GM23338 (cell line): Measurements from ENCODE around the gene OSBPL10. TPM values are rescaled to one million over a fixed set of nuclear protein-coding genes. Genes with fewer than 3 reads are reported as not detected.

ENCODE experiments used
- ATAC-seq: fragments of 200-7000 bp; cut with Tn5 transposase; 3 replicates; pipeline ENCODE4 v1.9.1; 2020
- DNase-seq: peaks from one replicate; pipeline ENCODE4 v3.0.0-alpha.2; 2015; ENCODE audit warnings: low spot score
- H2AFZ ChIP-seq: fragments of 200-600 bp; sonication (generic); 2 replicates; pipeline ENCODE4 v1.8.0; 2016; ENCODE audit warnings: antibody characterized with exemption, mild to moderate bottlenecking, moderate library complexity
- H3F3A ChIP-seq: fragments of 200-600 bp; sonication (generic); replicated peaks from 2 replicates; pipeline ENCODE4 v1.8.0; 2017; ENCODE audit warnings: antibody characterized with exemption, mixed run types, low read depth
- H3K27ac ChIP-seq: fragments of 200-600 bp; sonication (generic); 2 replicates; pipeline ENCODE4 v1.6.1; 2016; ENCODE audit warnings: low read depth
- H3K27me3 ChIP-seq: fragments of 200-600 bp; sonication (generic); 2 replicates; pipeline ENCODE4 v1.8.0; 2016; ENCODE audit warnings: mild to moderate bottlenecking, mixed run types, moderate library complexity; ENCODE audit not compliant: insufficient read depth
- H3K36me3 ChIP-seq: fragments of 200-600 bp; sonication (generic); 2 replicates; pipeline ENCODE4 v1.8.0; 2016; ENCODE audit warnings: mild to moderate bottlenecking; ENCODE audit not compliant: insufficient read depth
- H3K4me1 ChIP-seq: fragments of 200-600 bp; sonication (generic); 2 replicates; pipeline ENCODE4 v1.8.0; 2016; ENCODE audit warnings: mild to moderate bottlenecking, moderate library complexity; ENCODE audit not compliant: insufficient read depth
- H3K4me2 ChIP-seq: fragments of 200-600 bp; sonication (generic); 2 replicates; pipeline ENCODE4 v1.7.1; 2017; ENCODE audit warnings: mixed run types
- H3K4me3 ChIP-seq: fragments of 200-600 bp; sonication (generic); 2 replicates; pipeline ENCODE4 v1.6.1; 2016; ENCODE audit warnings: mixed run types
- H3K79me2 ChIP-seq: fragments of 200-600 bp; sonication (generic); replicated peaks from 2 replicates; pipeline ENCODE4 v1.8.0; 2017; ENCODE audit warnings: mild to moderate bottlenecking; ENCODE audit not compliant: insufficient read depth
- H3K9me2 ChIP-seq: fragments of 200-600 bp; sonication (generic); 2 replicates; pipeline ENCODE4 v1.8.0; 2017; ENCODE audit not compliant: insufficient read depth
- H4K20me1 ChIP-seq: fragments of 200-600 bp; sonication (generic); replicated peaks from 2 replicates; pipeline ENCODE4 v1.8.0; 2017; ENCODE audit warnings: mild to moderate bottlenecking; ENCODE audit not compliant: insufficient read depth
- H3K27ac Mint-ChIP-seq: 2 replicates; pipeline ENCODE4 v1.8.0; 2020; ENCODE audit warnings: inconsistent platforms, mild to moderate bottlenecking, moderate library complexity, mixed read lengths
- H3K27me3 Mint-ChIP-seq: 3 replicates; pipeline ENCODE4 v1.8.0; 2022; ENCODE audit warnings: low read depth, mild to moderate bottlenecking, moderate library complexity, mixed read lengths, inconsistent platforms; ENCODE audit not compliant: insufficient read depth, poor library complexity
- H3K36me3 Mint-ChIP-seq: 3 replicates; pipeline ENCODE4 v1.8.0; 2021; ENCODE audit warnings: low read depth, mild to moderate bottlenecking, inconsistent platforms, moderate library complexity, mixed read lengths
- H3K4me1 Mint-ChIP-seq: 3 replicates; pipeline ENCODE4 v1.8.0; 2020; ENCODE audit warnings: mild to moderate bottlenecking, inconsistent platforms, mixed read lengths
- H3K4me3 Mint-ChIP-seq: 3 replicates; pipeline ENCODE4 v1.8.0; 2021; ENCODE audit warnings: moderate library complexity, mild to moderate bottlenecking, inconsistent platforms, mixed read lengths
- H3K9me3 Mint-ChIP-seq: 3 replicates; pipeline ENCODE4 v1.8.0; 2020; ENCODE audit warnings: moderate library complexity, mild to moderate bottlenecking, inconsistent platforms, mixed read lengths
- CREB1 ChIP-seq: fragments of 250-450 bp; sonication (Bioruptor Pico); IDR thresholded peaks from 2 replicates; pipeline ENCODE4 v1.5.0; 2020; ENCODE audit warnings: low read depth, mild to moderate bottlenecking, moderate library complexity
- CTCF ChIP-seq, 2 experiments: fragments of 200-600 bp in 1 of 2; sonication (generic) in 1 of 2; conservative IDR thresholded peaks; 2 replicates each; pipeline versions ENCODE4 v1.5.1 to v1.6.1; 2016 to 2017; ENCODE audit warnings: antibody characterized with exemption in 2 of 2, low read depth in 2 of 2, mild to moderate bottlenecking in 2 of 2, moderate library complexity in 1 of 2
- ETS1 ChIP-seq: IDR thresholded peaks from 2 replicates; pipeline ENCODE4 v1.6.1; 2016; ENCODE audit warnings: antibody characterized with exemption
- EZH2 ChIP-seq: fragments of 200-600 bp; sonication (generic); IDR thresholded peaks from one replicate; pipeline ENCODE4 v1.8.0; 2017; ENCODE audit warnings: antibody characterized with exemption, mild to moderate bottlenecking, low read depth; ENCODE audit not compliant: unreplicated experiment
- EZH2phosphoT487 ChIP-seq: fragments of 200-600 bp; sonication (generic); IDR thresholded peaks from one replicate; pipeline ENCODE4 v1.8.1; 2018; ENCODE audit warnings: antibody characterized with exemption; ENCODE audit not compliant: unreplicated experiment
- JUNB ChIP-seq: IDR thresholded peaks from one replicate; pipeline ENCODE4 v1.6.1; 2016; ENCODE audit warnings: antibody characterized with exemption; ENCODE audit not compliant: unreplicated experiment
- NANOG ChIP-seq: IDR thresholded peaks from 2 replicates; pipeline ENCODE4 v1.6.1; 2016; ENCODE audit warnings: antibody characterized with exemption, borderline replicate concordance
- POLR2AphosphoS5 ChIP-seq: IDR thresholded peaks from 2 replicates; pipeline ENCODE4 v1.6.1; 2016; ENCODE audit warnings: antibody characterized with exemption, low read depth
- REST ChIP-seq: IDR thresholded peaks from one replicate; pipeline ENCODE4 v1.6.1; 2018; ENCODE audit warnings: antibody characterized with exemption; ENCODE audit not compliant: unreplicated experiment
- STAT1 ChIP-seq: IDR thresholded peaks from one replicate; pipeline ENCODE4 v1.6.1; 2016; ENCODE audit warnings: antibody characterized with exemption; ENCODE audit not compliant: unreplicated experiment
- ZNF114 ChIP-seq: fragments of 250-450 bp; sonication (Bioruptor Pico); IDR thresholded peaks from 2 replicates; pipeline ENCODE4 v1.5.0; 2020; ENCODE audit warnings: mild to moderate bottlenecking, moderate library complexity
- ZNF331 ChIP-seq: fragments of 250-450 bp; sonication (Bioruptor Pico); IDR thresholded peaks from 2 replicates; pipeline ENCODE4 v1.5.0; 2020; ENCODE audit warnings: low read depth, mild to moderate bottlenecking, moderate library complexity
- ZNF462 ChIP-seq: fragments of 250-450 bp; sonication (Bioruptor Pico); IDR thresholded peaks from 2 replicates; pipeline ENCODE4 v1.5.0; 2020; ENCODE audit warnings: mild to moderate bottlenecking, moderate library complexity
- polyA plus RNA-seq: library from polyadenylated mRNA; unstranded; fragments of >200 nt; fragmentation: Nextera tagmentation; extraction: Ambion mirVana; gene quantifications from 2 replicates; pipeline ENCODE4 v1.2.1, GENCODE V29; 2016
- total RNA-seq: library from RNA; depleted of rRNA; stranded (reverse); fragments of >200 nt; shearing (Covaris generic); gene quantifications from 2 replicates; pipeline ENCODE4 v1.2.3, GENCODE V29; 2014

OSBPL10 gene
- total and polyA plus RNA-seq, 2 experiments from 2014 or later: 23.8 to 149 TPM

GRCh38 chr3:31821118-31821517 lies 159.9 kb downstream of the OSBPL10 start:
- H4K20me1 ChIP-seq: peaks cover 20% of the 10 kb centered on the region
- Mint-ChIP-seq H3K9me3 (no peaks in the 10 kb centered on the region), H3K36me3 (peaks cover 36% of the 10 kb centered on the region), H3K27me3 (no peaks in the 10 kb centered on the region), H3K4me1 (peaks cover 16% of the 10 kb centered on the region), H3K4me3 (no peak overlapping the region), H3K27ac (no peak overlapping the region)
- DNase-seq (no peak), ATAC-seq (no peak; the same call in 2 of the 3 replicates)
- peaks cover 18% of the 10 kb centered on the region for H3K4me1 ChIP-seq
- H3K9me2 ChIP-seq: peaks cover 3% of the 10 kb centered on the region
- peaks cover 77% of the 10 kb centered on the region for H3K79me2 ChIP-seq
- H2AFZ ChIP-seq: no peak overlapping the region
- no peaks in the 10 kb centered on the region for H3K27me3 ChIP-seq
- TF ChIP-seq ZNF114 (CRISPR knock-in tag) (no peak), ZNF462 (CRISPR knock-in tag) (no peak), CTCF (conservative IDR thresholded peaks at IDR 0.05; ENCODE audit: low read depth in 2 of 2) (no peak), EZH2phosphoT487 (no peak), JUNB (no peak), NANOG (no peak), EZH2 (no peak), ZNF331 (CRISPR knock-in tag) (no peak), ETS1 (no peak), CREB1 (CRISPR knock-in tag) (no peak), STAT1 (no peak), POLR2AphosphoS5 (no peak), REST (no peak)
- no peaks in the 10 kb centered on the region for H3F3A ChIP-seq
- peak overlapping the region; percentile 29; the same call in 1 of the 2 replicates for H3K27ac ChIP-seq
- no peak overlapping the region for H3K4me3 ChIP-seq
- no peak overlapping the region for H3K4me2 ChIP-seq
- no peaks in the 10 kb centered on the region; the same call in 1 of the 2 replicates for H3K36me3 ChIP-seq
